ENCODE measurements around the gene STK4.

Gene STK4

GRCh38 chr20:45117581-45117980, 151.3 kb downstream of the STK4 start:
- no peak overlapping the region for H3K4me3 ChIP-seq (ENCODE audit: low read depth, low read length)
- no peak for DNase-seq (ENCODE audit: low read depth)
- TF ChIP-seq CTCF (IDR thresholded peaks at IDR 0.05; ENCODE audit: control insufficient read depth, extremely low read depth, insufficient read depth) = no peak

GRCh38 chr20:45118028-45118427, 151.7 kb downstream of the STK4 start:
- no peak for DNase-seq (ENCODE audit: low read depth)
- no peak for TF ChIP-seq CTCF (IDR thresholded peaks at IDR 0.05; ENCODE audit: control insufficient read depth, extremely low read depth, insufficient read depth)
- H3K4me3 ChIP-seq (ENCODE audit: low read depth, low read length) = no peak overlapping the region

- no peak for DNase-seq (ENCODE audit: low read depth)
- H3K4me3 ChIP-seq (ENCODE audit: low read depth, low read length) = no peak overlapping the region
- TF ChIP-seq CTCF (IDR thresholded peaks at IDR 0.05; ENCODE audit: control insufficient read depth, extremely low read depth, insufficient read depth) = no peak
Measured at GRCh38 chr20:45119556-45120266, 153.4 kb downstream of the STK4 start.

GRCh38 chr20:45121388-45121787, 155.1 kb downstream of the STK4 start:
- DNase-seq (ENCODE audit: low read depth) = no peak
- TF ChIP-seq CTCF (IDR thresholded peaks at IDR 0.05; ENCODE audit: control insufficient read depth, extremely low read depth, insufficient read depth) = no peak
- no peak overlapping the region for H3K4me3 ChIP-seq (ENCODE audit: low read depth, low read length)

GRCh38 chr20:45124365-45124764, 158.1 kb downstream of the STK4 start, which contains the start of gene WFDC12:
WFDC12 (minus strand) TSS chr20:45124465; CDS start chr20:45124447, 18 bp downstream.
- H3K4me3 ChIP-seq (ENCODE audit: low read depth, low read length) = no peak within 1 kb of the TSS
- TF ChIP-seq CTCF (IDR thresholded peaks at IDR 0.05; ENCODE audit: control insufficient read depth, extremely low read depth, insufficient read depth) = no peak
- DNase-seq (ENCODE audit: low read depth) = no peak

- no peak for DNase-seq (ENCODE audit: low read depth)
- TF ChIP-seq CTCF (IDR thresholded peaks at IDR 0.05; ENCODE audit: control insufficient read depth, extremely low read depth, insufficient read depth) = no peak
- H3K4me3 ChIP-seq (ENCODE audit: low read depth, low read length) = no peak overlapping the region
Measured at GRCh38 chr20:45128099-45128498, 161.8 kb downstream of the STK4 start.

All from LNCaP clone FGC (cell line).